ENCODE results near the gene CACNA1D.

- TF ChIP-seq CTCF (IDR thresholded peaks at IDR 0.05) (no peak), POLR2AphosphoS5 (IDR thresholded peaks at IDR 0.05) (peak in 1 of 3 donors; percentile 62), POLR2A (IDR thresholded peaks at IDR 0.05) (no peak)
These were observed 51.0 kb downstream of the CACNA1D start for GRCh38 chr3:53545310-53545995.
